GM18520 (cell line): Measurements from ENCODE around the gene ST6GALNAC6.
"Not testable (repeated sequence)": the region's sequence is repeated elsewhere in the genome, so short reads cannot be mapped to it uniquely, and the experiment has no call there.

Experiments
- ATAC-seq: cut with Tn5 transposase; IDR thresholded peaks from one replicate; pipeline ENCODE4 v1.9.1; 2021; ENCODE audit not compliant: unreplicated experiment

ST6GALNAC6 gene

GRCh38 chr9:127897193-127897692 is 2.2 kb downstream of the ST6GALNAC6 start:
- no peak for ATAC-seq

- ATAC-seq = no peak
Measured at GRCh38 chr9:127896395-127897192, 2.8 kb downstream of the ST6GALNAC6 start.

GRCh38 chr9:127895811-127896210 is 3.6 kb downstream of the ST6GALNAC6 start:
- no peak for ATAC-seq

GRCh38 chr9:127893392-127893791 is 6.0 kb downstream of the ST6GALNAC6 start:
- no peak for ATAC-seq

GRCh38 chr9:127892831-127893230 is 6.6 kb downstream of the ST6GALNAC6 start:
- no peak for ATAC-seq

- no peak for ATAC-seq
Measured at GRCh38 chr9:127890053-127890452, 9.3 kb downstream of the ST6GALNAC6 start.

- no peak for ATAC-seq
Measured at GRCh38 chr9:127887792-127888191, 11.6 kb downstream of the ST6GALNAC6 start.

GRCh38 chr9:127886401-127886972 is 12.9 kb downstream of the ST6GALNAC6 start:
- ATAC-seq = no peak

- no peak for ATAC-seq
Measured at GRCh38 chr9:127885508-127886281, 13.7 kb downstream of the ST6GALNAC6 start.

- ATAC-seq = no peak
Measured at GRCh38 chr9:127884976-127885490, 14.4 kb downstream of the ST6GALNAC6 start.

- no peak for ATAC-seq
Measured at GRCh38 chr9:127884427-127884911, 14.9 kb downstream of the ST6GALNAC6 start.

GRCh38 chr9:127883959-127884358 is 15.4 kb downstream of the ST6GALNAC6 start:
- no peak for ATAC-seq

- not testable (repeated sequence) for ATAC-seq
Measured at GRCh38 chr9:127881715-127882114, 17.7 kb downstream of the ST6GALNAC6 start.

GRCh38 chr9:127880143-127880542 is 19.3 kb downstream of the ST6GALNAC6 start:
- no peak for ATAC-seq

- no peak for ATAC-seq
Measured at GRCh38 chr9:127878652-127879390, 20.6 kb downstream of the ST6GALNAC6 start.

GRCh38 chr9:127878001-127878651 is 21.3 kb downstream of the ST6GALNAC6 start:
- no peak for ATAC-seq

GRCh38 chr9:127877566-127877998 is 21.8 kb downstream of the ST6GALNAC6 start, which contains the start of gene AK1:
AK1 (minus strand) TSS chr9:127877675; CDS start chr9:127874617, 3,058 bp downstream.
- ATAC-seq = no peak

- ATAC-seq = no peak
Measured at GRCh38 chr9:127876764-127877562, 22.4 kb downstream of the ST6GALNAC6 start.
